Urinary bladder (tissue), 4 donors: ENCODE data around the gene DUSP10. TPM values are rescaled to one million over a fixed set of nuclear protein-coding genes. Genes with fewer than 3 reads are reported as not detected.

Source experiments
- DNase-seq: peaks from one replicate; pipeline ENCODE4 v3.0.0-alpha.2; 2015; ENCODE audit errors: extremely low spot score
- H3K27ac ChIP-seq: one replicate; pipeline ENCODE4 v1.5.1; 2013; ENCODE audit warnings: low read depth, mild to moderate bottlenecking, moderate library complexity
- H3K36me3 ChIP-seq: one replicate; pipeline ENCODE4 v1.6.1; 2013; ENCODE audit warnings: mild to moderate bottlenecking, moderate library complexity; ENCODE audit not compliant: insufficient read depth
- H3K4me1 ChIP-seq: one replicate; pipeline ENCODE4 v1.6.1; 2013; ENCODE audit warnings: mild to moderate bottlenecking, moderate library complexity; ENCODE audit not compliant: insufficient read depth
- H3K4me3 ChIP-seq: one replicate; pipeline ENCODE4 v1.5.1; 2013; ENCODE audit warnings: low read depth, low read length
- WGBS: extraction: QIAGEN DNeasy Blood & Tissue Kit; methylation state at CpG from one replicate; pipeline ENCODE4 v1.1.7; 2013; 5-methylcytosine and 5-hydroxymethylcytosine counted together
- polyA plus RNA-seq: library from polyadenylated mRNA; stranded (reverse); fragments of 200-250 nt; gene quantifications from one replicate; pipeline ENCODE4 v1.2.3, GENCODE V29; 2013
- total RNA-seq: library from RNA; depleted of rRNA; stranded (reverse); fragments of >200 nt; gene quantifications from one replicate; pipeline ENCODE4 v1.2.3, GENCODE V29; 2014
- donor health status: healthy with polysubstance abuse.
- donor health status: healthy.

DUSP10 gene
- total and polyA plus RNA-seq, 2 donors: 5.5 to 15.6 TPM

DNA sequence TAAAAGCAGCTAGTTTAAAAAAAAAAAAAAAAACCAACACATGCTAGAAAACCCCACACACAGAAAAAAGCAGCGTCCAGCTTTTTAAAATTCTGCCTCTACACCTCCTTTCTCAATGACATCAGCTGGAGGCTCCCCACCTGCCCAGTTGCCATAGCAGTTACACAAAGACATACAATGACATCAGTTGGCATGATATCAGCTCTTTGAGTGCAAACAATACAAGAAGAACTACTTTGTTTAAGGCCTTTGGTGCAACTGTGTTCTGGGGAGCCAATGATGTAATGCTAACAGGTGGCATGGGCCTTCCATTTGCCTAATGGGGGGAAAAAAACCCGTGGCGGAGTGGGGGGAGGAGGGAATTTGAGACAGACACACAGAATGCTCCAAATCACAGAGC, 32.9 kb downstream of the DUSP10 start:
- no peaks in the 10 kb centered on the region for H3K36me3 ChIP-seq
- WGBS: 42% methylated on average over 3 of the region's 3 CpGs
- peak; percentile 65 for DNase-seq
- no peaks in the 10 kb centered on the region for H3K4me1 ChIP-seq
- no peak overlapping the region for H3K27ac ChIP-seq
- H3K4me3 ChIP-seq: no peak overlapping the region

DNA sequence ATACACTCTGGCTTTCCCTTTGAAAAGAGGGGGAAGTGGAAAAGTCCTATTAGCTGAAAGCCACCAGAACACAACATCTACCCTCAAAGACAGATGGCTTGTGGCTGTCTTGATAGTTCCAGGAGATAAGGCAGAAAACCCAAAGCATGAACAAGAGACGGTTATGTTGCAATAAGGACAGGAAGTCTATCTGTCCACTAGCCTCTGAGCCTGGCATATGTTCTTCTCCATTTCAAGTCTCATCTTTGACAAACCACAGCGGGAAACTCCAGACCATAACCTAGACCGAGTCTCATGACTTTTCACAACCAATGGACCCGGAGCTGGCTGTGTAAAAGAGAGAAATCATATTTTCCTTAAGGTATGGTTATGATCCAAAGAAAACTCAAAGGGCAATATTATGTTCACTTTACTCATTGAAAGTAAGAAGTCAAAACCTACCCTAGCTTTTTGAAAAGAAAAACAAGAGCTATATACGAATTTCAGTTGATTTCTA, 33.8 kb downstream of the DUSP10 start:
- DNase-seq: no peak
- Histone ChIP-seq H3K36me3 (peaks cover 3% of the 10 kb centered on the region), H3K4me3 (no peak overlapping the region), H3K4me1 (no peaks in the 10 kb centered on the region), H3K27ac (no peak overlapping the region)
- 71% methylated on average over 5 of the region's 5 CpGs for WGBS

DNA sequence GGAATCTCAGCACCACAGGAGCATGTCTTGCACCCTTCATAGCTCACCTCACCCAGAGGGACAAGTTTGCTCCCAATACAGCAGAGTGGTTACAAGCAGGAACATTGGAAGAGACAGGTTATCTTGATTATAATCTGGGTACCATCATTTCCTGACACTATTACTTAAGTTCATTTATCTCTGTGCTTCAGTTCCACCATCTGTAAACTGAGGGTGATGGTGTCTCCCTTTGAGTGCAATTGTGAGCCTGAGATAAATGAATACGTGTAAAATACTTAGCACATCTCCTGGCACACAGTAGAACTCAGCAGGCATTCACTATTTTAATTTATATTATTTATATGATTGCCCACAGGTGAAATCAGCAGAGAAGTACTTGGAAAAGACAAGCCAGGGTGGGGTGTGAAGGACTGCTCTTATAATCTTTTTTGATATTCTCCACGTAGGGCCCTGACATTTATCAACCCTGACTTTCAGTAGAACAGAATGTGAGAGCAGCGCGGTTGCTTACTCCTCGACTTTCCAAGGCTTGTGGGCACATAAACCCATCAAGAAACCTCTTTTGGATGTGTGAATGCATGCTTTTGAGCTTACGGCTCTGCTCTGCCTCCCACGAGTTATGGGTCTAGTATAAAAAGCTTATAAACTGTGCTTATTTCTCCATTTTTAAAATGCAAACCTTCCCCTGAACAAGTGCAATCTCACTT, 34.9 kb downstream of the DUSP10 start:
- peaks cover 3% of the 10 kb centered on the region for H3K36me3 ChIP-seq
- no peak for DNase-seq
- WGBS: 60% methylated on average over 7 of the region's 7 CpGs
- no peaks in the 10 kb centered on the region for H3K4me1 ChIP-seq
- no peak overlapping the region for H3K27ac ChIP-seq
- no peak overlapping the region for H3K4me3 ChIP-seq

DNA sequence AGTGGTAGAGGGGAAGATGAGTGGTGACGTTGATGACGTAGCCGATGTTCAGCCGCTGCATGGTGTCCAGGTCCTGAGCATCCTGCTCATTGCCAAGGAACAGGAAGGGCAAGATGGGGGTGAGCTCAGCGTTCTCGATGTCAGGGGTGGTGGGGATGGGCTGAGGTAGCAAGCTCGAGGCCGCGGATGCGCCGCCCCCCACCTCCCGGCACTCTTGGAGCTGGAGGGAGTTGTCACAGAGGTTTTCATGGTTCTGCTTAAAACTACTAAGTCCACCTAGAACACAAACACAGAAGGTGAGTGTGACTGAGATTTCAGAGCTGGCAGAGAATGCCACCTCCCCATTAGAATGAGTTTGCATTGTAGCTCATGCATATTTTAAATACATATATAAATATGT, 35.7 kb downstream of the DUSP10 start:
- no peak overlapping the region for H3K27ac ChIP-seq
- 97% methylated on average over 12 of the region's 12 CpGs for WGBS

DNA sequence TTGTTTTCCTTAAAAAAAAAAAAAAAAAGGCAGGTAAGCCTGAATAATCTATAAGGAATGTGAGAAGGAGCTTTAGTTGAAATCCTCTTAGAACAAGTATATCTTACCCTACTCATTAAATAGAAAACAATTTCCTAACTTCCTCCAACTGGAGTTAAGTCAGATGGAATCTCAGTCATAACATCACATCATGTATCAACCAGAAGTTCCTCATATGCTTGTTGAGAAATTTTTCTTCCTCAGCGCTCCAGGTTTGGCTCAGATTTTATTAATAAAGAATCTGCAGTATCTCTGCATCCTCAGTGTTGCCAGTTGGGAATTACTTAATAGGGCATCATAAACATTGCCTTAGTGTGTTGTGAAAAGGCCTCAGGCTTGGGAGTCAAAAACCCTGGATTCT, 37.6 kb downstream of the DUSP10 start:
- H3K4me3 ChIP-seq: no peak overlapping the region
- H3K36me3 ChIP-seq: peaks cover 3% of the 10 kb centered on the region
- WGBS: 40% methylated on average over 1 of the region's 1 CpG
- H3K4me1 ChIP-seq: no peaks in the 10 kb centered on the region
- DNase-seq: no peak
- H3K27ac ChIP-seq: no peak overlapping the region

More for the DNA sequence above, 35.7 kb downstream of the DUSP10 start:
- H3K4me3 ChIP-seq: no peak overlapping the region
- H3K36me3 ChIP-seq: peaks cover 3% of the 10 kb centered on the region
- no peaks in the 10 kb centered on the region for H3K4me1 ChIP-seq
- no peak for DNase-seq

DNA sequence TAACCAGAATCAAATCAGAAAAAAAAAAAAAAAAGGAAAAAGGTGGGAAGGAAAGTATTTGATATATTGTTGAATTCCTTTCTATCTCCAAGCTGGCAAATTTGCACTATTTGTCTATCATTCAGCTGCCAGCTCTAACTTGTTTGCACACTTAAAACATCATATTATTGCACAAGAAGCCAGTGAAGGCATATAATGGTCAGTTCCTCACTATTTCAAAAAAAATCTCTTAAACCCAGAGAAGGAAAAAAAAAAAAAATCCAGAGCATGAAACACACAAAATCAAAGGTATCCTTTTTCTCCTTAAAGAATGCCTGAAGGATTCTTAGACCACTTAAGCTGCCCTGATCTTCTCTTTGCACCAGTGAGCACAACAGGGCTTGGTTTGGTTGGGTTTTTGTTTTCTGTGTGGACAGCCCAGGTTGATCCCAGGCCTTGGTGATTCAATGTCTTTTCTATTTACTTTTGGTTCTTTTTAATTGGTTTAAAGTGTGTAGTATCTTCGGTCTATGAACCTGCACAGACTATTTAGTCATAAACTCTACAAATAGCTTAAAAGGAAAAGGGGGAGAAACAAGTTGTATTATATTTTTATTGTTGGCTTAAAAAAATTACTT, 40.2 kb downstream of the DUSP10 start:
- Histone ChIP-seq H3K27ac (no peak overlapping the region), H3K4me3 (no peak overlapping the region), H3K4me1 (no peaks in the 10 kb centered on the region), H3K36me3 (peaks cover 3% of the 10 kb centered on the region)
- no peak for DNase-seq
- 96% methylated on average over 1 of the region's 1 CpG for WGBS

DNA sequence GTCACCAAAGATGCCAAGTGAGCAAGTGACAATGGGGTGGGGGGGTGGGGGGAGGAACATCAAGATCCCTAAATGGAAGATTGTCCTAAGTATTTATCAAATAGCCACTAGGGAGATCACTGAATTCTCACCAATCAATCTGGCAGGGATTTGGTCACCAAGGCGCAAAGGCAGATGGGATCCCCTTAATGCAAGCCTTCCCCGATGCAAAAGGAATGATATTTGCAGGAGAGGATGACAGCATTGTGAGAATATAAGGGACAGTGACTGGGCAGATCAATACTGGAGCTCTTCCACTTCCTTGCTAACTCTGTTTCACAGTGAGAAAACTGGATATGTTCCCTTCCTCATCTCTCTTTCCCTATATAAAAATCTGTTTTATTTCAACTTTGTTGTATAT, 40.9 kb downstream of the DUSP10 start:
- Histone ChIP-seq H3K27ac (no peak overlapping the region), H3K4me3 (no peak overlapping the region)
- WGBS: 68% methylated on average over 2 of the region's 2 CpGs

DNA sequence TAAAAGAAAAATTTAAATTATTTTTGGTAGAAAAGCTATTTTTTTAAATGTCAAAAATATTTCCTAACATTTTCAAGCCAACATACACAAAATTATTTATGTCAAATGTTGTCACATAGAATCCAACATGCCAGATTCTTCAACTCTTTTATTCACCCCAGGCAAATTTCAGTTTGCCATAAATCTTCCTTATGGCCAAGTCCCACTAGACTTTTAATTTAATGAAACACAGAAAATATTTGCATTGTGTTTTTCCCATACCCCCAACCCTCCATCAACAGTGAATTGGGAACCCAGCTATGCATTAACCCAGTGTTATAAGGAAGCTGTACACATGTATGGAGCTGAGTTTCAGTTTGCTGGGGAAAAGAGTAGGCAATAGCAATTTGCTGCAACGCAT, 41.4 kb downstream of the DUSP10 start:
- Histone ChIP-seq H3K4me3 (no peak overlapping the region), H3K4me1 (no peaks in the 10 kb centered on the region), H3K27ac (no peak overlapping the region), H3K36me3 (peaks cover 3% of the 10 kb centered on the region)
- 96% methylated on average over 1 of the region's 1 CpG for WGBS
- no peak for DNase-seq

More for the DNA sequence above, 40.9 kb downstream of the DUSP10 start:
- Histone ChIP-seq H3K36me3 (peaks cover 3% of the 10 kb centered on the region), H3K4me1 (no peaks in the 10 kb centered on the region)
- no peak for DNase-seq

DNA sequence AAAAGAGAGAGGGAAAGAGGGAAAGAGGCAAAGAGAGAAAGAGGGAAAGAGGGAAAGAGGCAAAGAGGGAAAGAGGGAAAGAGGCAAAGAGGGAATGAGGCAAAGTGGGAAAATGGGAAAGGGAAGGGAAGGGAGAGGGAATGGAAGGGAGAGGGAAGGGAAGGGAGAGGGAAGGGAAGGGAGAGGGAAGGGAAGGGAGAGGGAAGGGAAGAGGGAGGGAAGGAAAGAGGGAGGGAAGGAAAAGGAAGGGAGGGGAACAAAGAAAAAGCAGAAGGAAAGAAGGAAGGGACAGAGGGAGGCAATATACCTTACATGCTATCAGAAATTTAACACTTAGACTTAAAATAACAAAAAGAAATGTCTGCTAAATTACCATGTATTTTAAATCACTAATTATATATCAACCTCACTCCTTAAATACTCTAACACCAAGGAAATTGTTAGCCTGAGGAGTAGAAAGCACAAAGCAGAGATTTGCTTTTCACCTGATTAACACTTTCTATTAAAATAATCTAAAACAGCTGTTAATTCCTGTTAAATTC, 41.8 kb downstream of the DUSP10 start:
- no peak overlapping the region for H3K27ac ChIP-seq
- peaks cover 3% of the 10 kb centered on the region for H3K36me3 ChIP-seq
- DNase-seq: no peak

DNA sequence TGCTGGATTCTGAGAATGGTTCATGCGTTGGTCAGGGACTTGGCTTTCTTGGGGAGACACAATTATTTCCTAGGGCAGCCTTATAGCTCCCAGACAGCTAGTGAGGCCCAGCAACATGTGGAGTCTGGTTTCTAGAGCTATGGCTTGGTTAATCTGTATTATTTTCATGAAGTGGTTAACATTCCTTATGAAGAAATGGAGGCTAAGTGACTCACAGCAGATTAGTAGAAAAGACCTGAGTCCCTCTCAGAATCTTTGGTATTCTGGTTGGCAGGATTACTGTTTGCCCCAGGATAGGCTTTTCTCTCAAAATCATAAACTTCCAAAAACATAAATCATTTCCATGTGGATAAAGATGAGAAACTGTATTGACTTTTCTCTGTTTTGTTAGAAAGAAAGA, 42.3 kb downstream of the DUSP10 start:
- Histone ChIP-seq H3K4me1 (no peaks in the 10 kb centered on the region), H3K27ac (no peak overlapping the region), H3K36me3 (peaks cover 3% of the 10 kb centered on the region), H3K4me3 (no peak overlapping the region)
- WGBS: 89% methylated on average over 1 of the region's 1 CpG
- DNase-seq: no peak

More for the DNA sequence above, 41.8 kb downstream of the DUSP10 start:
- Histone ChIP-seq H3K4me1 (no peaks in the 10 kb centered on the region), H3K4me3 (no peak overlapping the region)

DNA sequence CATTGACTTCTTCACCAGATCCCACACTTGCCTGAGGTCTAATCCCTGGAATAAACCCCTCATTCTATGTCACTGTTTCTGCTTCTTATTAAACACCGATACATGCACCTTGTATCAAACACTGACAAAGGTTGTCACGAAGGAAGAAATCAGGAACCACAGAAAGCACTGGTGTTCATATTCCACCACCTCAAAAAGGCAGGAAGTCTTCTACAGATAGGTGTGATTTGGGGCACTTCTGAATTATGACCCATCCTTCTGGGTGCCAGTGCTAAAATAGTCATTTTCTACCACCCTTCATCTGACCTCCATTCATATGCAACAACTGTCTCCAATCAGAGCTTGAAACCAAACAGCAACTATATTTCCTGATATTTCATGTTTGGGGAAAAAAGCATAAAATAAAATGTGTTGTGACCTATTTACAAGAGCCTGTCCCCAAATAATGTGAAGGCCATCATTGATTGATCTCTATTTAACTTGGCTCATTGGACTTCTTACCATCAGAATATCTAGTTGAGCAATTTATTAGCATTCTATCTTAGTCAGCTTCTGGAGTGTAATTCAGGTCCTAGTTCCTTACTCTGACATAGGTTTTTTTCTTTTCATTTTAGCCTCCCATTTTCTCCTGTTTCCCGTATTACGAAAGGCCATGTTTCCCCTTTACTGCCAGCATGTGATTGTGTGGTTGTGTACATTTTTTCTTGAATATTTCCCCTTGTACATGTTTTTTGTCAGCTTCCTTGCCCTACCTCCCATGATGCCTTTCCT, 43.1 kb downstream of the DUSP10 start:
- DNase-seq: no peak
- Histone ChIP-seq H3K27ac (peak overlapping the region; percentile 23), H3K4me1 (no peaks in the 10 kb centered on the region), H3K36me3 (peaks cover 2% of the 10 kb centered on the region), H3K4me3 (no peak overlapping the region)
- WGBS: 89% methylated on average over 4 of the region's 4 CpGs

DNA sequence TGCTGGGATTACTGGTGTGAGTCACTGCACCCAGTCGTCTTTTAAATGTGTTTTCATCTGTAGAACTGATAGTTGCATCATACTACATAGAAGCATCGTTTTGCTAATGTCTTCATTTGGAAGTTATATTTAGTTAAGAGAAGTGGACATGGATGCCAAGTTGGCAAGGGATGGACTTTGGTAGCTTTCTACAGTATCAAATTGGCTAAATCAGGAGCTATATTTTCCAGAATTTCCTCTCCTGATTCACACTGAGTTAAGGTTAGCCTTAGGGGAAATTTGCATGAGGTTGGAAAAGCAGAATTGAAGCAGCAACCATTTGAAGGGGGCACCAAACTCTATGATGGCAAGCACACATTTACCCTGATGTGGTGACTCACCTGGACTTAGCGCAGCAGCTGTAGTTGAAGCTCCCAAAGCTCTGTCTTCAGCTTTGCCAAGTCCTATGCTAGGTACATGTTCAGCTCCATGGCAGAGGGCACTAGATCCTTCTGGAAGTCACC, 43.9 kb downstream of the DUSP10 start:
- WGBS: 47% methylated on average over 3 of the region's 3 CpGs

DNA sequence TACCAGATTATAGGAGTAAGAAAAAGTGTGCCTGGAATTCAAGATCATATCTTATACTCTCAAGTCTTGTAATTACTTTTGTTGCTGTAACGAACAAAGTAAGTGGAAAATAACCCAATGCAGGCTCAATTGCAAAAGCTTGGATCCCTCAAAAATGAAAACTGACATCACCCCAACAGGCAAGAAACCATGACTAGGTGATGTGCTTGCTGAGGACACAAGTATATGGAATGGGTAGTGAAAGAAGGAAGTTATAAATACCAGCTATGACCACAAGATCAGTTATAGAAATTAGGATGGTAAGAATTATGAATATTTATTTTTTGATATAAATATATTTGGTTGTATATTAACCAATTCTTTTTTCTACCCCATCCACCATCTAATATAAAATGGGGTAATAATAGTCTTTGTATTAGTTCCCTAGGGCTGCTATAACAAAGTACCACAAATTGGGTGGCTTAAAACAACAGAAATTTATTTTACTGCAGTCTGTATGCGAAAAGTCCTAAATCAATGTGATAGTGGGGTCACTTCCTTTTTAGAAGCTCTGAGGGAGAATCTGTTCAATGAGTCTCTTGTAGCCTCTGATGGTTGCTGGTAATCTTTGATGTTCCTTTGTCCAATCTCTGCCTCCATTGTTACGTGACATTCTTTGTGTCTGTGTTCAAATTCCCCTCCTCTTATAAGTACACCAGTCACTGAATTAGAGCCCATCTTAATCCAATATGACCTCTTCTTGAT, 45.0 kb downstream of the DUSP10 start:
- H3K4me1 ChIP-seq: no peaks in the 10 kb centered on the region
- H3K36me3 ChIP-seq: no peaks in the 10 kb centered on the region
- H3K27ac ChIP-seq: no peak overlapping the region
- no peak overlapping the region for H3K4me3 ChIP-seq
- 77% methylated on average over 3 of the region's 3 CpGs for WGBS
- no peak for DNase-seq

More for the DNA sequence above, 43.9 kb downstream of the DUSP10 start:
- H3K36me3 ChIP-seq: no peaks in the 10 kb centered on the region
- H3K4me1 ChIP-seq: no peaks in the 10 kb centered on the region
- H3K27ac ChIP-seq: no peak overlapping the region
- no peak overlapping the region for H3K4me3 ChIP-seq
- no peak for DNase-seq
